ENCODE results near the gene CCR9. TPM values are rescaled to one million over a fixed set of nuclear protein-coding genes. Genes with fewer than 3 reads are reported as not detected.

Gene CCR9
- total RNA-seq, 1 donor from 2014 or later = not detected

DNA sequence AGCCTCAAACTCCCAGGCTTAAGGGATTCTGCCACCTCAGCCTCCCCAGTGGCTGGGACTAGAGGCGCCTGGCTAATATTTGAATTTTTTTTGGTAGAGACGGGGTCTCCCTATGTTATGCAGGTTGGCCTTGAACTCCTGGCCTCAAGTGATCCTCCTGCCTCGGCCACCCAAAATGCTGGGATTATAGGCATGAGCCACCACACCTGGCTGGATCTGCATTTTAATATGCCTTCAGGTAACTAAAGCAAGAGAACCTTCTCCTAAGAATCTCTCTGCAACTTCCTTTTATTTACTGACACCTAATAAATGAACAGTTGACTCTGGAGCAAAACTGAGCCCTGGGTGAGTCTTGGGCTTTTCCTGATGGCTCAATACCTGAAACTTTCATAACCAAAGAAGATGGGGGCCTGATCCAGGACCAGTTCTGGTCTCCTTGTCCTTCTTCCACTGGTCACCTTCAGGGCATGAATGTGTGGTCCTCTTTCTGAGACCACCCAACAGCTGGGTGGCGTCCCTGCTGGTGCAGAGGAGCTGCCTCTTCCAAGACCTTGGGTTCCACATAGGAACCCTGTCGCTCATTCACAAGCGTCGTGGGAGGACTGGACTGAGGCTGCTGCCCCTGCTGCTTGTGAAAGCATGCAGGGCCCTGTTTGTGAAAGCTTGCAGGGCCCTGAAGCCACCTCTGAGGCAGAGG is 28.2 kb downstream of the CCR9 start:
- H2AFZ ChIP-seq (ENCODE audit: low read depth, low read length) = no peak overlapping the region
- H3K27ac ChIP-seq (ENCODE audit: low read depth, low read length) = no peak overlapping the region
- H3K4me1 ChIP-seq (ENCODE audit: insufficient read depth, low read length) = peaks cover 13% of the 10 kb centered on the region
- Mint-ChIP-seq H3K9me3 (ENCODE audit: unreplicated experiment) (peaks cover 5% of the 10 kb centered on the region), H3K27ac (ENCODE audit: unreplicated experiment) (no peak overlapping the region), H3K27me3 (ENCODE audit: low read depth, unreplicated experiment) (peaks cover 10% of the 10 kb centered on the region), H3K36me3 (ENCODE audit: low read depth, unreplicated experiment) (peaks cover 10% of the 10 kb centered on the region), H3K4me3 (ENCODE audit: unreplicated experiment) (no peak overlapping the region), H3K4me1 (ENCODE audit: low read depth, unreplicated experiment) (peaks cover 22% of the 10 kb centered on the region)
- no peaks in the 10 kb centered on the region for H4K20me1 ChIP-seq (ENCODE audit: insufficient read depth, low read length)
- H3K36me3 ChIP-seq (ENCODE audit: insufficient read depth, low read length) = no peaks in the 10 kb centered on the region
- H3K79me2 ChIP-seq (ENCODE audit: insufficient read depth, low read length) = no peaks in the 10 kb centered on the region
- no peaks in the 10 kb centered on the region for H3K27me3 ChIP-seq (ENCODE audit: insufficient read depth, low read length)
- H3K9me3 ChIP-seq (ENCODE audit: insufficient read depth, low read depth, low read length) = no peaks in the 10 kb centered on the region
- DNase-seq (ENCODE audit: low read depth) = no peak
- FAIRE-seq = no peak
- no peak for TF ChIP-seq EZH2 (IDR thresholded peaks at IDR 0.05; ENCODE audit: insufficient read depth, low read length)
- TF ChIP-seq, protein P1, sequence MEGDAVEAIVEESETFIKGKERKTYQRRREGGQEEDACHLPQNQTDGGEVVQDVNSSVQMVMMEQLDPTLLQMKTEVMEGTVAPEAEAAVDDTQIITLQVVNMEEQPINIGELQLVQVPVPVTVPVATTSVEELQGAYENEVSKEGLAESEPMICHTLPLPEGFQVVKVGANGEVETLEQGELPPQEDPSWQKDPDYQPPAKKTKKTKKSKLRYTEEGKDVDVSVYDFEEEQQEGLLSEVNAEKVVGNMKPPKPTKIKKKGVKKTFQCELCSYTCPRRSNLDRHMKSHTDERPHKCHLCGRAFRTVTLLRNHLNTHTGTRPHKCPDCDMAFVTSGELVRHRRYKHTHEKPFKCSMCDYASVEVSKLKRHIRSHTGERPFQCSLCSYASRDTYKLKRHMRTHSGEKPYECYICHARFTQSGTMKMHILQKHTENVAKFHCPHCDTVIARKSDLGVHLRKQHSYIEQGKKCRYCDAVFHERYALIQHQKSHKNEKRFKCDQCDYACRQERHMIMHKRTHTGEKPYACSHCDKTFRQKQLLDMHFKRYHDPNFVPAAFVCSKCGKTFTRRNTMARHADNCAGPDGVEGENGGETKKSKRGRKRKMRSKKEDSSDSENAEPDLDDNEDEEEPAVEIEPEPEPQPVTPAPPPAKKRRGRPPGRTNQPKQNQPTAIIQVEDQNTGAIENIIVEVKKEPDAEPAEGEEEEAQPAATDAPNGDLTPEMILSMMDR (IDR thresholded peaks at IDR 0.05; ENCODE audit: insufficient read depth, low read depth, low read length) = no peak
- no peak overlapping the region for H3K4me3 ChIP-seq (ENCODE audit: insufficient read depth, low read depth, low read length)
- H3K4me2 ChIP-seq (ENCODE audit: low read length) = no peak overlapping the region
- no peak overlapping the region for H3K9ac ChIP-seq (ENCODE audit: low read length)

DNA sequence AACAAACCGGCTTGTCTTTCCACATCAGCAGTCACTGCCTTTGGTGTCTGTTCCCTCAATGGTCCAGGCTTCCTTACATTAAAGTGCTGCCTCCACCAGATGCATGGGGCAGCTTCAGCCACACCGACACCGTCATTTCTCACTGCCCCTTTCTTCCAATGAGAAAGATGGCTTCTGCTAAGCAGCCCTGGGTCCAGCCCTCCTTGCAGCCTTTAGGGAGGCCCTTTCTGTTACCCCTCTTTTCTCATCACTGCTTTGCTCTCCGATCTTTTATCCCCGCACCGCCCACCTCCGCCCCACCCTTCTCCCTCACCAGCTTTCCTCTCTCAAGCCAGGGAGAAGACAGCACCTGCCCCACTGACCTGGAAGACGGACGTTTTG is 28.7 kb downstream of the CCR9 start:
- H3K79me2 ChIP-seq (ENCODE audit: insufficient read depth, low read length) = no peaks in the 10 kb centered on the region
- peaks cover 9% of the 10 kb centered on the region for H3K36me3 Mint-ChIP-seq (ENCODE audit: low read depth, unreplicated experiment)
- DNase-seq (ENCODE audit: low read depth) (no peak), FAIRE-seq (no peak)
- H3K27ac ChIP-seq (ENCODE audit: low read depth, low read length) = no peak overlapping the region
- peaks cover under 1% of the 10 kb centered on the region for H3K9me3 Mint-ChIP-seq (ENCODE audit: unreplicated experiment)
- no peaks in the 10 kb centered on the region for H4K20me1 ChIP-seq (ENCODE audit: insufficient read depth, low read length)
- peaks cover 13% of the 10 kb centered on the region for H3K4me1 ChIP-seq (ENCODE audit: insufficient read depth, low read length)
- H3K27me3 Mint-ChIP-seq (ENCODE audit: low read depth, unreplicated experiment) = peaks cover 6% of the 10 kb centered on the region
- no peaks in the 10 kb centered on the region for H3K36me3 ChIP-seq (ENCODE audit: insufficient read depth, low read length)
- peak overlapping the region; percentile 45 for H3K4me3 Mint-ChIP-seq (ENCODE audit: unreplicated experiment)
- H3K9ac ChIP-seq (ENCODE audit: low read length) = peak overlapping the region; percentile 37
- H3K27ac Mint-ChIP-seq (ENCODE audit: unreplicated experiment) = peak overlapping the region; percentile 53
- peak overlapping the region; percentile 67 for H3K4me2 ChIP-seq (ENCODE audit: low read length)
- H3K27me3 ChIP-seq (ENCODE audit: insufficient read depth, low read length) = no peaks in the 10 kb centered on the region
- TF ChIP-seq, protein P1 (IDR thresholded peaks at IDR 0.05; ENCODE audit: insufficient read depth, low read depth, low read length) = no peak
- no peak for TF ChIP-seq EZH2 (IDR thresholded peaks at IDR 0.05; ENCODE audit: insufficient read depth, low read length)
- H2AFZ ChIP-seq (ENCODE audit: low read depth, low read length) = no peak overlapping the region
- no peaks in the 10 kb centered on the region for H3K9me3 ChIP-seq (ENCODE audit: insufficient read depth, low read depth, low read length)
- no peak overlapping the region for H3K4me3 ChIP-seq (ENCODE audit: insufficient read depth, low read depth, low read length)
- H3K4me1 Mint-ChIP-seq (ENCODE audit: low read depth, unreplicated experiment) = peaks cover 22% of the 10 kb centered on the region

All from astrocyte (in vitro differentiated cells and primary cell).